ENCODE results near the gene SERINC3. TPM values are rescaled to one million over a fixed set of nuclear protein-coding genes. Genes with fewer than 3 reads are reported as not detected.

Gene SERINC3
- total RNA-seq, 2 experiments from 2014 or later, result 43.1 to 44.6 TPM

GRCh38 chr20:44480097-44480496 lies 41.8 kb downstream of the SERINC3 start:
- H3K27ac Mint-ChIP-seq, result no peak overlapping the region
- H3K4me3 Mint-ChIP-seq, result no peak overlapping the region
- peaks cover 27% of the 10 kb centered on the region for H3K36me3 Mint-ChIP-seq (ENCODE audit: low read depth)
- POLR2A ChIA-PET, result interaction anchor here (1.0 to 1.3 kb wide), 2 partner anchors 8 to 23 kb away, joined by 3 to 4 read pairs; no protein-coding TSS in a partner anchor
- no peak for DNase-seq
- ATAC-seq, result no peak
- intact Hi-C loops (cut with micrococcal nuclease), result no loop called here
- H3K27me3 Mint-ChIP-seq, result no peaks in the 10 kb centered on the region
- CTCF ChIA-PET, result no interaction called here
- TF ChIP-seq CTCF (IDR thresholded peaks at IDR 0.05), result no peak
- H3K9me3 Mint-ChIP-seq, result no peaks in the 10 kb centered on the region
- H3K4me1 Mint-ChIP-seq (ENCODE audit: low read depth), result peaks cover 22% of the 10 kb centered on the region

GRCh38 chr20:44479643-44480042 lies 42.2 kb downstream of the SERINC3 start:
- no peak for DNase-seq
- H3K36me3 Mint-ChIP-seq (ENCODE audit: low read depth), result peaks cover 25% of the 10 kb centered on the region
- intact Hi-C loops (cut with micrococcal nuclease), result loop anchor here (10.0 kb wide), 1 partner anchor 135 kb away; no protein-coding TSS in a partner anchor
- CTCF ChIA-PET, result no interaction called here
- ATAC-seq, result no peak
- no peak overlapping the region for H3K4me3 Mint-ChIP-seq
- no peak overlapping the region for H3K27ac Mint-ChIP-seq
- TF ChIP-seq CTCF (IDR thresholded peaks at IDR 0.05), result no peak
- POLR2A ChIA-PET, result interaction anchor here (1.3 kb wide), 1 partner anchor 8 kb away, joined by 3 read pairs; no protein-coding TSS in a partner anchor
- peaks cover 22% of the 10 kb centered on the region for H3K4me1 Mint-ChIP-seq (ENCODE audit: low read depth)
- H3K27me3 Mint-ChIP-seq, result no peaks in the 10 kb centered on the region
- H3K9me3 Mint-ChIP-seq, result no peaks in the 10 kb centered on the region

- H3K27ac Mint-ChIP-seq, result no peak overlapping the region
- no peak for TF ChIP-seq CTCF (IDR thresholded peaks at IDR 0.05)
- H3K9me3 Mint-ChIP-seq, result no peaks in the 10 kb centered on the region
- H3K27me3 Mint-ChIP-seq, result no peaks in the 10 kb centered on the region
- intact Hi-C loops (cut with micrococcal nuclease), result loop anchor here (10.0 kb wide), 1 partner anchor 137 kb away; no protein-coding TSS in a partner anchor
- CTCF ChIA-PET, result interaction anchor here (1.2 kb wide), 1 partner anchor 187 kb away, joined by 3 read pairs; no protein-coding TSS in a partner anchor
- H3K36me3 Mint-ChIP-seq (ENCODE audit: low read depth), result peaks cover 12% of the 10 kb centered on the region
- no peak for ATAC-seq
- POLR2A ChIA-PET, result no interaction called here
- no peak for DNase-seq
- no peak overlapping the region for H3K4me3 Mint-ChIP-seq
- peaks cover 20% of the 10 kb centered on the region for H3K4me1 Mint-ChIP-seq (ENCODE audit: low read depth)
Measured at GRCh38 chr20:44478206-44478605, 43.7 kb downstream of the SERINC3 start.

- intact Hi-C loops (cut with micrococcal nuclease), result loop anchor here (10.0 kb wide), 1 partner anchor 138 kb away; no protein-coding TSS in a partner anchor
- H3K27me3 Mint-ChIP-seq, result no peaks in the 10 kb centered on the region
- no peaks in the 10 kb centered on the region for H3K9me3 Mint-ChIP-seq
- POLR2A ChIA-PET, result interaction anchor here (0.6 to 1.6 kb wide), 4 partner anchors 20 to 638 kb away, joined by 3 to 4 read pairs (median 4); no protein-coding TSS in a partner anchor
- peaks cover 10% of the 10 kb centered on the region for H3K36me3 Mint-ChIP-seq (ENCODE audit: low read depth)
- CTCF ChIA-PET, result interaction anchor here (1.2 kb wide), 1 partner anchor 186 kb away, joined by 3 read pairs; no protein-coding TSS in a partner anchor
- DNase-seq (no peak), ATAC-seq (no peak)
- no peak overlapping the region for H3K27ac Mint-ChIP-seq
- no peak for TF ChIP-seq CTCF (IDR thresholded peaks at IDR 0.05)
- peak overlapping the region; percentile 94 for H3K4me3 Mint-ChIP-seq
- peaks cover 20% of the 10 kb centered on the region for H3K4me1 Mint-ChIP-seq (ENCODE audit: low read depth)
Measured at GRCh38 chr20:44477151-44477550, 44.7 kb downstream of the SERINC3 start.

Data from activated CD8-positive, alpha-beta T cell treated with anti-CD3 and anti-CD28 coated beads for 36 hours (primary cell).